Measurements from ENCODE around the gene MYO1C. TPM values are rescaled to one million over a fixed set of nuclear protein-coding genes. Genes with fewer than 3 reads are reported as not detected.

Gene MYO1C
- total RNA-seq: 141 and 164 TPM in 2 replicates

GRCh38 chr17:1492249-1493206 lies at the start of gene MYO1C:
MYO1C (minus strand) TSS chr17:1492686; CDS start chr17:1492487, 199 bp downstream.

GRCh38 chr17:1516388-1517161 lies 24.1 kb upstream of the MYO1C start, which contains the start of gene INPP5K:
INPP5K (minus strand) TSS chr17:1516612; CDS start chr17:1516499, 113 bp downstream.

GRCh38 chr17:1455797-1456599 lies 36.5 kb downstream of the MYO1C start, which contains the start of gene CRK:
CRK (minus strand) TSS chr17:1456232; CDS start chr17:1456117, 115 bp downstream.

Other genes with a start within 250 kb of the MYO1C start
- gene BHLHA9, start 222.2 kb downstream of the MYO1C start, total RNA-seq: not detected in 2 replicates
- not detected in 2 replicates for gene TRARG1, start 213.0 kb downstream of the MYO1C start, total RNA-seq
- 407 and 501 TPM in 2 replicates for gene YWHAE, start 92.5 kb downstream of the MYO1C start, total RNA-seq
- 135 and 146 TPM in 2 replicates for gene CRK, start 36.5 kb downstream of the MYO1C start, total RNA-seq
- gene INPP5K, start 23.9 kb upstream of the MYO1C start, total RNA-seq: 57.4 and 65.8 TPM in 2 replicates
- gene PITPNA, start 70.1 kb upstream of the MYO1C start, total RNA-seq: 15.5 and 17.8 TPM in 2 replicates
- gene SLC43A2, start 136.1 kb upstream of the MYO1C start, total RNA-seq: 18.0 and 39.1 TPM in 2 replicates
- gene SCARF1, start 153.0 kb upstream of the MYO1C start, total RNA-seq: 69.7 and 105 TPM in 2 replicates
- 11.1 and 12.4 TPM in 2 replicates for gene RILP, start 157.2 kb upstream of the MYO1C start, total RNA-seq
- gene PRPF8, start 192.2 kb upstream of the MYO1C start, total RNA-seq: 74.6 and 80.6 TPM in 2 replicates
- gene TLCD2, start 217.7 kb upstream of the MYO1C start, total RNA-seq: 1.6 and 3.4 TPM in 2 replicates
- gene WDR81, start 232.0 kb upstream of the MYO1C start, total RNA-seq: 6.2 and 11.1 TPM in 2 replicates

Data from dermis lymphatic vessel endothelial cell (primary cell).